Lower leg skin (tissue), 3 donors: ENCODE data around the gene SEMA3C.

ENCODE experiments used
- CTCF ChIP-seq, 3 donors: fragments of 450-650 bp; IDR thresholded peaks; one replicate each; pipeline ENCODE4 v1.5.1; 2016; ENCODE audit warnings: antibody characterized with exemption in 3 of 3, mild to moderate bottlenecking in 3 of 3, moderate library complexity in 2 of 3
- POLR2A ChIP-seq, 2 donors: fragments of 450-650 bp; IDR thresholded peaks; one replicate each; pipeline ENCODE4 v1.6.1; 2016 to 2017; ENCODE audit warnings: antibody characterized with exemption in 2 of 2, mild to moderate bottlenecking in 1 of 2, moderate library complexity in 1 of 2

DNA sequence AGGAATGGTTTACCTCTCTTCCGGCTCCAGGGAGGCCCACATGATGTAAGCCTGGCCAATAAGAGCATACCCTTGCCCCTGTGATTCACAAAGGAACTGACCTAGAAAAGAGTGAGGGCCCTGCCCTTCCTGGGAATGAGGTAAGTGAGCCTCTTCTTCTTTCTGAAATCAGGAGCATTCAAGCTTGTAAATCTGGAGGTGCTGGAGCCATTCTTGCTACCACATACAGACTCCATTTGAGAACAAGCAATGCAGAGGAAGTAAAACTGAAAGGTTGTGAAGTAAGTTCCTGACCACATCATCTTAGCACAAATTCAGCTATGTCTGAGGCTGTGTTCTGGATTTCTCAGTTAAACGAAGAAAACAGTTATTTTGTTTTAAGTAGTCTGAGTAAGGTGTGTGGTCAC is 148.2 kb downstream of the SEMA3C start:
- TF ChIP-seq CTCF (IDR thresholded peaks at IDR 0.05) (no peak), POLR2A (IDR thresholded peaks at IDR 0.05) (no peak)
